Measurements from ENCODE around the gene MBD2.
"Not testable (repeated sequence)": the region's sequence is repeated elsewhere in the genome, so short reads cannot be mapped to it uniquely, and the experiment has no call there.

The MBD2 gene

DNA sequence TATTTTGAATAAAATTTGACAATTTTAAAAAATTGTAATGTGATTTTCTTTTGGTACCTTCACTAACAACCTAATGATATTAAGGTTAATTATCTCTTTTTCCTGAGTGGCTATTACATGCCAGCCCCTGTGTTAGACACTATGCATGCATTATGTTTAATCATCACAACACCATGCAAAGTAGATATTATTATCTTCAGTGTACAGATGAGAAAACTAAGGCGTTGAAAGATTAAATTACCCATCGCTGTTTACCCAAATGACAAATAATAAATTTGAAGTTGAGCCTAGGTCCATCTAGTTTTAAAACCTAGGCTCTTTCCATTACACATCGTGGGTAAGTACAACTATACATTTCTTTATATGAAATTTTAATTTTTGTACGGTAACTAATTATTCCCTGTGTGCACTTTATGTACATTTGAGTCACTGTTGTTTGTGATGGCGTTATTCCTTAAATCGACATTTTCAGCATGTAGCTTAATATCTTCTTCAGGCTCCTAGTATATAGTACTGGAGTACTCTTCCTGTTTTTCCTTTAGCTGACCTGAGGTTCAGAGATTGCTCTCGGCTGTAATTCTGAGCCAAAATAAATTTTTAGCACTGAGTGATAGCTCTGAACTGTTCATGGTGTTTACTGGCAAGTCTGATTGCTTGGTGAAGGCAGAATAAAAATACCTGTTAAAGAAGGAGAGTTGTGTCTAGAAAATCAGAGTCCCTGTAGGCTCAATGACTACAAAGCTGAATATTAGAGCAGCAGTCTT, 13.9 kb upstream of the MBD2 start:
- no peak for DNase-seq (ENCODE audit: low spot score)

DNA sequence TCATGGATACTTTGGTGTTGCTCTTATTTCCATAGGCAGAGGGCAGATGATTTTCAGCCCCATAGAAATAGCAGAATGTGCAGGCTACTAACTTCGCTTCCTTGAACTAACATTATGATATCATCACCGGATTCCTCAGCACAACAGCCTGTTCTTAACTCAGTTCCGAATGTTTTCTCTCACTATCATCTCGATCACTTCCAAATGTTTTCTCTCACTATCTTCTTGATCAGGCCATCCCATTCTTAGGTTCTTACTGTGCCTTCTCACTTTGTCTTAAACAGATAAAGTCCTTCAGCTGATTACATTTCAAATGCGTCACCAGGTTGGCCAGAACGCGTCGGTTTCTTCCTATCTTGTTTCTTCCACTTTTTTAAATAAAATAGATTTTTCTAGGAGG, 11.4 kb upstream of the MBD2 start:
- no peak for DNase-seq (ENCODE audit: low spot score)

DNA sequence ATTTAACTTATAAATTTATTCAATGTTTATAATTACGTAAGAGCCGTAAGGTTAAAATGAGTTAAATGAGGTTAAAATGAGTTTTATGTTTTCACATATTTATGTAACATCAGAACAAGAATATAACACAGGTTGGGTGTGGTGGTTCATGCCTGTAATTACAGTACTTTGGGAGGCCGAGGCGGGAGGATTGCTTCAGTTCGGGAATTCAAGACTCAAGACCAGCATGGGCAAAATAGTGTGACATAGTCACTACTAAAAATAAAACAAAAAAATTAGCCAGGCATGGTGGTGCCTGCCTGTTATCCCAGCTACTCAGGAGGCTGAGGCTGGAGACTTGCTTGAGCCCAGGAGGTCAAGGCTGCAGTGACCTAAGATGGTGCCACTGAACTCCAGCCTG, 9.3 kb upstream of the MBD2 start:
- no peak for DNase-seq (ENCODE audit: low spot score)

DNA sequence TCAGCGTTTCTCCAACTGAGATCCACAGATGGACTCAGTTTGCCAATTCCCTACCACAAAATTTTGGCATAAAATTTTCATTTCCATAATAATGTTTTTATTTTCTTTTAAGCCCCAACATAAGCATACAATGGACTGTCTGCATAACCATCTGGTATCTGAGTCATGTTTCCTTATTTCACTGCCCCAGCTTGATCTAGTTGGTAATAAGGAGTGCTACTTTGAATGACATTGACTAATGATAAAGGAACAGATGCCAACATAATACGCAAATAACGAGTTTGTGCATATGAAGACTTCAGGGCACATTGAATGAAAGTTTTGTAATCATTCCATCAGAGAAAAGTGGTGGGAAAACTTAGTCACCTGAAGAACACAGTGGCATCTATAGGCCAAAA, 8.8 kb upstream of the MBD2 start:
- DNase-seq (ENCODE audit: low spot score): no peak

DNA sequence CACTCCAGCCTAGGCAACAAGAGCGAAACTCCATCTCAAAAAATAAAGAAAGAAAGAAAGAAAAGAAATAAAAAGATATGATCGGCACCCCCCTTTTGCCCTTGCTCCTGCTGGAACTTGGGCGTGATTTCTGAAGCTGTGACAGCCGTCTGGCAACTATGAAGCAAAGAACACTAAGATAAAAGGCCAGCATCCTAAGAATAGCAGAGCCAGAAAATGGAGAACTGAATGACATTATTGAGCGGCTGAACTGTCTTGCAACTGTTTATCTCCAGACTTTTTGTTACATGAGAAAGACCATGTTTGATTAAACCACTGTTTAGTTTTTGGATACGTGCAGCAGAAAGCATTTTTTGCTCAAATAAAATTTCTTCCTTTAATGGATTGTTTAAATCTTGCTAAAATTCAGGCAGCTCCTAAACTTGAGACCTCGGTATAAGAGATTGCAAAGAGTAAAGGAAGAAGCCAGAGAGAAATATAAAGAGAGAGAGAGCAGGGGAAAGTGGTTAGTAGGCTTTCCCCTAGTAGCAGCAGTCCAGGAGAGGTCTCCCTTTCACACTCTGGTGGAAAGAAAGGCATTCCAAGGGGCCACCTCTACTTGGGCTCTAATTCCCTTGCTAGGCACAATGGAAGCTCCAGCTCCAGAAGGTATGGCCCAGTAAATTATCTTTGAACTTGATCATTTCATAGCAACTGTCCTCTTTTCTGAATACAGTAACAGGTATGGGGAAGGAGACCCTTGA, 8.2 kb upstream of the MBD2 start:
- DNase-seq (ENCODE audit: low spot score): no peak

DNA sequence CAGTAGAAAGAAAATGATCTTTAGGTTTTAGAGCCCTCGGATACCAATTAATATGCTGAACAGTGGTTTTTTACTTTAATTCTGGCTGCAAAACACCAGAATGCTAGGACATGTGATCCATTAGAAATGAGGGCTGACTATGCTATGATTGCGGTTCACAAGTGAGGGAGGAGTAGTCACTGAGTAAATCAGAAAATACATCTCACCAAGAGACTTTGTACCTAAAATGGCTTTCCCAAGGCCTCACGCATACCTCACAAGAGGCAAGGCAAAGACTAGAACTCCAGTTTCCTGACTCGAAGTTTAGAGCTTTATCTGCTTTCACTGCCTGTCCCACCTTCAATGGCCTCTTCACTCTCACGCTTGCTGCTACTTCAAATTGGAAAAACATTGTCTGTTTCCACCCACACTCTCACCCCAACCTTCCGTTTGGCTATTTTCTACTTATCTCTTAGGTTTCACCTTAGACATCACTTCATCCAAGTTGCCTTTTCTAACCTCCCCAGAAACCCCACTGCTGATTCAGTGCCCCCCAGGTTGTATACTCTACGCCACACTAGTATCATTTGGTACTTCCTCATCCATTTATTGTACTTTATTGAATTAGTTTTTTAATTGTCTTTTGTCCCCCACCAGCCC, 5.1 kb upstream of the MBD2 start:
- DNase-seq (ENCODE audit: low spot score): no peak

DNA sequence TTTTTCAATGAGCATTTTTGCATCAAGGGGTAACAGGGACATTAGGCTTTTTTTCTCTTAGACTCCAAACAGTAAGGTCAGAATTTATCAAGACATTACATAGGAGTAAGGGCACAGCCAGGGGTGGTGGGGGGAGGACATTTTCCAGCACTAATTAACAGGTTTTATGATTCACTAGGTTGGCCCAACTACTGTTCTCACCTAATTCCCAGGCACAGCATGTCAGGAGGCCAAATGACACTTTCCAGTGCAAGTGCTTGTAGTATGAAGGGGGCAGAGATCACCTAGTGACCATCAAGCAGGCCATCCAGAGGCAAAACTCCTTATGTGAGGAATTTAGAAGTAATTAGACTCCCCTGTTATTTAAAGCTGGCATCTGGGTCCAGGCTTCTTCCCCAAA, 3.9 kb upstream of the MBD2 start:
- no peak for DNase-seq (ENCODE audit: low spot score)

DNA sequence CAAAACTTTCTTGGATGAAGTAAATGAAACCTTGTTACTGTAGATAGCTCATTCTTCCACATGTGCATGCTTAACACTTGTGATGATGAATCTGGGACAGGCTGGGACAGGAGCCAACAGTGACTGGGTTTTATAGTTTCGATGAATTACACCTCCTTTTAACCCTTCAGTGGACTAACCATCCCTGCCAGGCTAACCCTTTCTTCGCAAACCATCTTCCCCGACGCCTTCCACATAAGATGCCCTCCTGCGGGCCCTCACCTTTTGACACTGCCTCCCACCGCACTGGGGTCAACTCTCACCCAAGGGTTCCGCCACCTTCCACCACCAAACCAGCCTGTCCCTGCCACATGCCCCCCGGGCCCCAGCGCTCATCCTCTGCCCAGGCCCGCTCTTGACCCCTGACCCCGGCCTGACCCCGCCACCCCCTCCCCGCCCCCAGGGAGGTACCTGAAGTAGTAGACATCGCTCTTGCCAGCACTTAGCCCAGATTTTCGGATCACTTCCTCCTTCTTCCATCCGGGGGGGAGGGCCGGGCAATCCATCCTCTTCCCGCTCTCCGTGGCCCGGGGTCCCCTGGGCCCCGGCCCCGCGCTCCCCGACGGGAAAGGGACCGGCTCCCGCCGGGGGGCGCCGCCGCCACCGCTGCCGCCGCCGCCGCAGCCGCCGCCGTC, 764 bp downstream of the MBD2 start:
- DNase-seq (ENCODE audit: low spot score): no peak

DNA sequence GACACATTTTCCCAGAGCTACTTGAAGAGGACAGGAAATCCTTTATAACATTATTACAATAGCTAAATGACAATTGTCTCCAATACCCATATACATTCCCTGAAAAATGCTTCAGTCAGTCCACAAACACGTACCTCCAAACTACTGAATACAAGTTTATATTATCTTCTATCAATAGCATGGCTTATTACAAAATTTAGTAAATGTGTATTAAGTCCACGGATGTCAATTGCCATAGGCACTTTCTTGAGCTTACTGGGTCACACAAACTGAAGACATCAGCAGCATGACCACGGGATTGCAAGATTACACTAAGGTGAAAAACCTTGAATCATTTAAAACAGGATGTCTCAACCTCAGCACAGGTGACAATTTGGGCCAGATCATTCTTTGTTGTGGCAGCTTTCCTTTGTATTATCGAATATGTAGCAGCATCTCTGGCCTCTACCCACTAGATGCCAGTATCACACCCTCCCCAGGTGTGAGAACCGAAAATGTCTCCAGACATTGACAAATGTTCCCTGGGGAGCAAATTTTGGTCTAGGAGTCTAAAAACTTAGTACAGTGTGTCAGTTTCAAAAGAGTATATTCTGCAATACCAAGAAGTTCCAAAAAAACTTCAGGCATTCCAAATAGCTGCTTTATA, 1.4 kb downstream of the MBD2 start:
- DNase-seq (ENCODE audit: low spot score): no peak

DNA sequence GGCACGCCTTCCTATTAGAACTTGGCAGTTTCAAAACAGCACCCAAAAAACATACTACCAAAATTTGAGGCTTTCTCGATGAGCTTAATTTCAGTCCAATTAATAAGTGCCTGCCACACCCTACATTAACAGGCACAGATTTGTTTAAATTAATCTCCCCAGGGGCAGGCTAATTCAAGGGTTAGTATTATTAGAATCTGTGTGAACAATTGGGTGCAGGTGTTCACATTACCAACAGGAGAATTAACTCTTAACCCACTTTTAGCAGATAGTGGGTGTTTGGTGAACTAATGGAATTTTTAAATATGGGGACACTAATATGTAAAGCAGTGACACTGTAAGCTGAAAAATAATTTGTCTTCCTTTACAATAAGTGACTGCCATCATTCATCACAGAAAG, 4.1 kb downstream of the MBD2 start:
- no peak for DNase-seq (ENCODE audit: low spot score)

DNA sequence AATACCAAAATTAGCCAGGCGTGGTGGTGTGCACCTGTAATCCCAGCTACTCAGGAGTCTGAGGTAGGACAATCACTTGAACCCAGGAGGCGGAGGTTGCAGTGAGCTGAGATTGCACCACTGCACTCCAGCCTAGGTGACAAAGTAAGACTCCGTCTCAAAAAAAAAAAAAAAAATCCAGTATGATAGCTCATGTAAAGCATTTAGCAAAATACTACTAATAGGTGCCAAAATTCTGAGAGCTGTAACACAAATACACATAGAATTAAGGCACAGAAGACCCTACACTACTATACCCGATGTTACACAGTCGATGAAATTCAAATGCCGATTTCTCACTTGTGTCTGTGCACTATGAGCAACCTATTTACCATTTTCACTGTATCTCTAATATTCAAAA, 5.7 kb downstream of the MBD2 start:
- not testable (repeated sequence) for DNase-seq (ENCODE audit: low spot score)

DNA sequence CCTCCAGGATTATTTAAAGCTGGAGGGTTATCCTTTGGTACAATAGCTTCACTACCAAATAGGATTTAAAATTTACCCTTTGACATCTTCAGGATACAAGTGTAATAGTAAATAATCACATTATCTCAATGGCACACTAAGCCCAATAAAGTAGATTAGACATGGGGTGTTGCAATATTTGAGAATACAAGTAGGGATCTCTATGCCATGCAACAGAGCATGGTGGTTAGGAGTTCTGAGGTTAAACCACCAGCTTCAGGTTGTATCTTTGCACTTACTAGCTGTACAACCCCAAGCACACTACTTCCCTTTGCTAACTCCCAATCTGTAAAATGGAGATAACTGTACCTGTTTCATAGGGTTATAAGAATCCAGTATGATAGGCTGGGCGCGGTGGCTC, 6.2 kb downstream of the MBD2 start:
- DNase-seq (ENCODE audit: low spot score): no peak

DNA sequence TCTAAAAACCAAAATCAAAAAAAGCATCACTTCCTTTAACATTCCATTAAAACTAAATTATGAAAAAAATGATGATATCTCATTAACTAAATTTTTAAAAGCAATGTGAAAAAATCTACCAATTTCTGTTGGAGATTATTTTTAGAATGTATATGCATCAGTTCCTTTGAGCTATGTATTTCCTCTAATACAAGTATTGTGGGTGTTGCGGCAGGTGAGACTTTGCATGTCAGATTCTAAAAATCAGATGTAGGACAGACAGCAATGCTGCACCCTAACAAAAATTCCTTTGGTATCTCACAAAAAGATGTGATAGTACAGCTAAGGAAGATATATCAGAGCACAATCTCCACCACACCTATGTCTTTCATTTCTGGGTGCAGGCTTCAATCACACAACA, 6.8 kb downstream of the MBD2 start:
- no peak for DNase-seq (ENCODE audit: low spot score)

DNA sequence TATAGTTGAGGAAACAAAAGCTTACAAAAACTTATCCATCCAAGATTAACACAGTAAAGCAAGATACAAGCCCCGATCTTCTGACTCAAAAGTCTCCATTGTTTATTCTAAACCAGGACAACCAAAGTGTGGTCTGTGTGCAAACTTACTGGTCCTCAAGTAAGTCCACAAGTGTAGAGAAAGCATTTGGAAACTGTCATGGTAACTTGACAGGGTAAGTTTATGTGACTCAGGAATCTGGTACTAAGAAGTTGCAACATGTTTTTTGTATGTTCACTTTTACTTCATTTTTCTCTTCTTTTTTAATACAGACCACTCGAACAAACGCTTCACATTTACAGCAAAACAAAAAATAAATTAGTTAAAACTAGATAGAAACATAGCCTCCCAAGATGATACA, 9.4 kb downstream of the MBD2 start:
- DNase-seq (ENCODE audit: low spot score): no peak

DNA sequence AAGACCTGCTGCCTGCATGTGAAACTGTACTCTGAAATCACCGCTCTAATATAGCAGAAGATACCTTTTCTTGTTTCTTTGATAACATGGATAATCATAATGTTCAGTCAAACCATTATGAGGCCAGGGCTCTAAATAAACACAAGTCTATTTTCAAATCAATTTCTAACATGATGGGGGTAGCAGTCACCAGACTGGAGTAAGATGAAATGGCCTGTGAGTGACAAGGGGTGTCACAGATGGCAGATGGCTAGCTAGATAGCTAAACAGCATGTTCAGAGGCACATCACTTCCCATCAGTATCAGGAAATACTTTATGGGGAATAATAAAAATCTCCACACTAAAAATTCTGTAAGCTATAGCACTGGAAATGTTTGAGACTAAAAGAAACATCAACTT, 14.0 kb downstream of the MBD2 start:
- no peak for DNase-seq (ENCODE audit: low spot score)

DNA sequence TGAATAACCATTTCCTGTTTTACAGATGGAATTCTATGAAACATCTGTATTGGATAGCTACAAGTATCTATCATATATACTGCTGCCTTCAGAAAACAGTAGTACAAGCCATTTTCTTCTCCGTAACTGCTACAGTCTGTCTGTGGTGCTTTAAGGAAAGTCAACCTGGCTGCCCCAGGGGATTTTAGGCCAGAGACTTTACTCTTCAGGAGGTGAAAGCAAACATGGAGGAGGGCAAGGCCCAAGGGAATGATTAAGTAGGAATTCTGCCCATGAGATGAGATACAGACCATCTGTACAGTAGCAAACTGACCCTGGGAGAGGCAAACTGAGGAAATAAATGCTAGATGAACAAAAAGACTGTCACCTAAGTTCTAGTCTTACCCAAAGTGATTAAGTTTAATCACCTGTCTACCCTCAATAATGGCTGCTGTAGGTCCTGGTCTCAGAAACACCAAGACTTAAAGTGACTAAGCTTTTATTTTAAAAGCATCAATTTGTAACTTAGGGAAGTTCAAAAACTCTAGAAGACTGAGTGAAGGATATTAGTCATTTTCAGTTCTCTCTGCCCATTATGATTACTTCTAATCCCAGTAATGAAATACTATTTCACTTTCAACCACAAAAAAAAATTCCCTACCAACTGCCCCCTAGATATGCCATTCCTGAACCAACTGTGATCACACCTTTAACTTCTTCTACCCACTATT, 14.8 kb downstream of the MBD2 start:
- DNase-seq (ENCODE audit: low spot score): no peak

DNA sequence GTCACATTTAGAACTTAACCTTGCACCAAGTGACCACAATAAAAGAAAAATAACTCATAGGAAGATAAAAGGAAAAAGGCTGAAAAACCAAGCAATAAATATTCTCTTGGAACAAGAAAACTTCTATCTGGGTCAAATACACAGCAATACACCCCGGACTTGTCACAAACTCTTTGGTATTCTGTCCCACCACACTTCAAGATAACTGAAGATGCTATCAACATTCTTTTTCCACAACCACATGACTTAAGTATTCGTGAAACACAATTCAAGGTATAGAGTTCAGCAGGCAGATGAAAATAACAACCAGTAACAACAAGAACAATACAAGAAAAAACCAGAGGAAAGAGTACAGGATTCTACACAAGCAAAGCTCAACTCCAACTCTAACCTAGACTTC, 18.0 kb downstream of the MBD2 start:
- DNase-seq (ENCODE audit: low spot score): no peak

DNA sequence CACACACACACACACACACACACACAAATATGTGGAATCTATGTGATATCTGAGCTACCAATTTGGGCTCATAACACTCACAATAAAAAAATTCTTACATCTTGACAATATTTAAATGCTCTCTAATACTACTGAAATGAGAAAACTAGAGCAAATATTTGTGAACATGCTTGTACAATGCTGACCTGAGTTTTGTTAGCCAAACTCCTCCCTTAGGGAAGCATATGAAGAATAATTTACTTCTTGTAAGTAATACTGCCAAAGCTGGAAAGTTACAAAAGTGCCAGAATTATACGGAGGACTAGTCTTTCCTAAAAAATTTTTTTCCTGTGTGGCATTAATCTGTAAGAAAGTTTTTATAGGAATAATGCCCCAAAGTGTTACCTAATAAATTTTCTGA, 18.5 kb downstream of the MBD2 start:
- DNase-seq (ENCODE audit: low spot score): no peak

DNA sequence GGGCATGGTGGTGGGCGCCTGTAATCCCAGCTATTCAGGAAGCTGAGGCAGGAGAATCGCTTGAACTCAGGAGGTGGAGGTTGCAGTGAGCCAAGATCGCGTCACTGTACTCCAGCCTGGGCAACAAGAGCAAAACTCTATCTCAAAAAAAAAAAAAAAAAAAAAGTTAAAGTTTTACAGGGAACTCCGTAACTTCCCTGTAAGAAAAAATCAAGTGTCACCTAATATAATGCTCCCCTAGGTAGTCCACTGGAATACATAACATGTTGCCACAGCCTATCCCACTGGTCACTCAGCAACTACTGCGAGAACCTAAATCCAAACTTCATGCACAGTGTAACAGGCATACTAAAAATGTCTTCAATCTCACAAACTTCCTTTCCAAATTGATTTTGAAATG, 19.0 kb downstream of the MBD2 start:
- DNase-seq (ENCODE audit: low spot score): not testable (repeated sequence)

DNA sequence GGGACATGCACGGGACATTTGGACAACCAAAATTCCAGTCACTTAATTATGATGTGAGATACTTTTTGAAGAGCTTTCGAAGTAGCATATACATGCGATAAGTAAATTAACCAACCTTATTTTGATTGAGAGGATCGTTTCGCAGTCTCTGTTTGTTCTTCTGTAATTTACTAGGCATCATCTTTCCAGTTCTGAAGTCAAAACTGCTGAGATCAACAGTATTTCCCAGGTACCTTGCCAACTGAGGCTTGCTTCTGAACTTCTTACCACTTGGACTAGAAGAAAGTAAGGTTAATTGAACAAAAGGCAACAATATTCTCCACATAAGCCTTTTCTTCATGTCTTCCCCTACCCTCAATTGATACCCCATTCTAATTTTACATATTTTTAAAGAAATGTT, 19.6 kb downstream of the MBD2 start:
- DNase-seq (ENCODE audit: low spot score): no peak

DNA sequence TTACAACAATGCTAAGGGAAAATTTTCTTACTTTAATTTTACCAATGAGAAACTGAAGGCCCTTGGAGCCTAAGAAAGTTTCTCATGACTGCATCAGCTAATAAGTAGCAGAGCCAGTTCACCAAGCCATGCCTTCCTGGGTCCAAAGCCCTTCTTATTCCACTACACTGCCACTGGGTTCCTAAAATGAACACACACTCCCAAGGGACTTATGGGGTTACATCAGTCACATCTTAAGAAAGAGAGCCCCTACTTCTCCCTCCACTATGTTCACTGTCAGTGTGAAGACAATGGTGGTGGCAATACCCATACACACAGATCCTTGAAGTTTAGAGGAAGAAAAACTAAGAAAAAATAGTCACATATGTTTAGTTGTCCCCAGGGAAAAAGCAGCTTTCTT, 20.6 kb downstream of the MBD2 start:
- DNase-seq (ENCODE audit: low spot score): no peak

DNA sequence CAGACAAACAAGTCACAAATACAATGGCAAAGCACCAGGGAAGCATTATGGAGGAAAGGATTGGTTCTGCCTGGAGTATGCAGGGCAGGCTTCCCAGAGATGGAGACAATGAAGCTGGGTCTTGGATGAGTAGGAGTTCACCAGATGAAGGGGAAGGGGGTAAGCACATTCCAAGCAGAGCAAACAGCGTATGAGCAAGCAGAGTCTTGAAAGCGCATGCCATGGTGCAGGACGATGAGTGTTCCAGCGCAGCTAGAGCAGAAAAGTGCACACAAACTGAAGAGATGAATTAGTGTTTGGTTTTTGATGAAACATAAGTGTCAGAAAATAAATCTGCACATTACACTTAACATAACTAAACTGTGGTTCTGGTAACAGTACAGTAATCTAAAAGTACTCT, 21.6 kb downstream of the MBD2 start:
- DNase-seq (ENCODE audit: low spot score): no peak
